Stimulated activated CD8-positive, alpha-beta memory T cell treated with anti-CD3 and anti-CD28 coated beads, Interleukin-4, amount 100 ng/mL, for 24 hours (primary cell): ENCODE results near the gene PRDX5.
"Not testable (repeated sequence)": the region's sequence is repeated elsewhere in the genome, so short reads cannot be mapped to it uniquely, and the experiment has no call there.

Source experiments
- DNase-seq: peaks from one replicate; pipeline ENCODE4 v3.0.0-alpha.2; 2020; ENCODE audit warnings: low read depth

PRDX5 gene

GRCh38 chr11:64305691-64306562, 12.0 kb upstream of the PRDX5 start:
- DNase-seq, result peak; percentile 52

DNA sequence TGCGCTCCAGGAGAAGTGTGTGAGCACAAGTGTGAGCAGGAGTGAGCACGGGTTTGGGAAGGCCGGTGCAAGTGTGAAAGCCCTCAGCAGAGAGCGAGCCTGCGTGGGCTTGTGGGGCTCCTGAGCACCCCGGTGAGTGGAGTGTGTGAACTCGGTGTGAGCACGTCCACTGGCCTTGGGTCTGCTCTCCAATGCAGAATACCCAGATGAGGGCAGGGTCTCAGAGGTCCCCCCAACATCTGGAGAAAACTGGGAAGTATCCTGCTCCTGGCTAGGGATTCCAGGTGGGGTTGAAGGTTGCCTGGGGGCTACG, 11.4 kb upstream of the PRDX5 start:
- no peak for DNase-seq

- no peak for DNase-seq
These were observed 10.9 kb upstream of the PRDX5 start for GRCh38 chr11:64306876-64307622.

- not testable (repeated sequence) for DNase-seq
These were observed 10.1 kb upstream of the PRDX5 start for GRCh38 chr11:64307795-64308194.

DNA sequence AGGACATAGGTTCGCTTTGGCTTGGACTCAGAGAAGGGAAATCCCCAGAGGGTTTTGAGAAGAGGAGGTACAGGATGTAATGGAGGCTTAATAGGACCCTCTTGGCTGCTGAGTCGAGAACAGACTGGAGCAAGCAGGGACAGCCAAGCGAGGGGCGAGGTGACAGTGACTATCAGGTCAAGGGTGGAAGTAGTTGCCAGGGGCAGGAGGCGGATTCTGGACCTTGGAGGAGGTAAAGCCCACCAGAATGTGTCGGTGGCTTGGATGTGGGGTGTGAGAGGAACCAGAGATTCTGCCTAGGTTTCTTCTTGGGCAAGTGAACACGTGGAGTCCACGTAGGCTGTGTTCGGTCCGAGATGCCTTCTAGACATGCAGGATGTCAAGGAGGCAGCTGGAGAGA, 5.0 kb upstream of the PRDX5 start:
- no peak for DNase-seq

GRCh38 chr11:64313491-64314145, 4.3 kb upstream of the PRDX5 start:
- no peak for DNase-seq

DNA sequence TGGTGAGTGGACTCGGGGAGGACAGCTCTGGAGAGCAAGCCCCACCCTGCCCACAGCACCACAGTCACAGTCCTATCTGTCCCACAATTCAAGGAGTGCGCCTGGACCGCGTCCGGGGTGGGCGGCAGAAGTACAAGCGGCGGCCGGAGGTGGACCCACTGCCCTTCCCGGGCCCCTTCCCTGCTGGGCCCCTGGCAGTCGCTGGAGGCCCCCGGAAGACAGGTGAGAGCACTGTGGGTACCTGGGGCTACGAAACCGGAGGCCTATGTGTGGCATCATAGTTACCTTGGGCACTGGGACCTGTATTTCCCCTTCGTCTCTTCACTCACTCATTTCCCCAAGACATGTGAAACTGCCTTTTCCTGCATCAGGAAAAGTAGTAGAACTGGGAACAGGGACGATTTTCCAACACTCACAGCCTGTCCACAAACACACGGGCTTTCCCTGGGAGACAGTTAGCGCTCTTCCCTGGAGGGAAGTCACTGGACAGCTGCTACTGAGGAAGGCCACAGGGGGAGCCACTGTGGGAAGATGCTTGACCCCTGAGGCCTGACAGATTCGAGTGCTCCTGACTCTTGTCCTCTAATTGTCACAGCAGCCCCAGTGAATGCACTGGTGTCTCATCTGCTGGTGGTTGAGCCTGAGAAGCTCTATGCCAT, 3.6 kb upstream of the PRDX5 start:
- DNase-seq, result no peak

GRCh38 chr11:64314805-64315561, 2.9 kb upstream of the PRDX5 start:
- DNase-seq, result no peak

GRCh38 chr11:64315667-64316526, 2.0 kb upstream of the PRDX5 start:
- not testable (repeated sequence) for DNase-seq

- no peak for DNase-seq
These were observed 1.1 kb upstream of the PRDX5 start for GRCh38 chr11:64316672-64317324.

DNA sequence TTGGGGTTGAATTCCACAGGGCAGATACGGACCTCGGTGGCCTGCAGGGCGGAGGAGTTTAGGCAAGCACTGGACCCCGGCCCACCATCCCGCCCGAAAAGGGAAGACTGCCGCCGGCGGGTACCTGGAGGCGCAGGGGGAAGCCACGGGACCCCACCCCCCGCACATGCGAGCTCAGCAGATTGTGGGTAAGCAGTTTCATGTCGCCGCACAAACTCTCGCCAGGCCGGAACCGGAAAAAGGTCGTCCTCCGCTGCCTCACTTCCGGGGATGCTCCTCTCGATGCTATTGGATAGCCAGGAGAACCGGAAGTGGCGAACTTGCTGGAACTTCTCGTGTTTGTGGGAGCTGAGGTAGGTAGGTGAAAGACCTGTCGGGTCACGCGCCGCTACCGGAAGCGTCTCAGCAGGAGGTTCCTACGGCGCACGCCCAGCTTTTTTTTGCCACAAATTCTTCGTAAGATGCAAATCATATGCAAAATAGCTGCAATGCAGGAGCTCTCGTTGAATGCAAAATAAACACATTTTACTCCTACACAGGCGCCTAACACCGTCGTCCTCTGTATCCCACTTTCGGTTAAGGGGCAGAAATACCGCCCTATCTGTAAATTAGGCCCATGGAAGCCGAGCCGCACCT, 478 bp upstream of the PRDX5 start, which contains the start of gene TRMT112:
TRMT112 (minus strand) TSS at position 235 of the 636 bp plus-strand sequence; CDS start at position 202, 33 bp downstream.
- DNase-seq, result peak; percentile 91

GRCh38 chr11:64318766-64319761, 1.1 kb downstream of the PRDX5 start:
- no peak for DNase-seq

GRCh38 chr11:64320556-64320955, 2.6 kb downstream of the PRDX5 start:
- DNase-seq, result no peak

DNA sequence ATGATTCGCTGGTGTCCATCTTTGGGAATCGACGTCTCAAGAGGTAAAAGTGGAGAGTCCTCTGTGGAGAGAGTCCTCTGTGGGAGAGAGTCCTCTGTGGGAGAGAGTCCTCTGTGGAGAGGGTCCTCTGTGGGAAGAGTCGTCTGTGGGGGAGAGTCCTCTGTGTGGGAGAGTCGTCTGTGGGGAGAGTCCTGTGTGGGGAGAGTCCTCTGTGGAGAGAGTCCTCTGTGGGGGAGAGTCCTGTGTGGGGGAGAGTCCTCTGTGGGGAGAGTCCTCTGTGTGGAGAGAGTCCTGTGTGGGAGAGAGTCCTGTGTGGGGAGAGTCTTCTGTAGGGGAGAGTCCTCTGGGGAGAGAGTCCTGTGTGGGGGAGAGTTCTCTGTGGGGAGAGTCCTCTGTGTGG, 3.1 kb downstream of the PRDX5 start:
- DNase-seq, result no peak

GRCh38 chr11:64321533-64321932, 3.6 kb downstream of the PRDX5 start:
- DNase-seq, result no peak

DNA sequence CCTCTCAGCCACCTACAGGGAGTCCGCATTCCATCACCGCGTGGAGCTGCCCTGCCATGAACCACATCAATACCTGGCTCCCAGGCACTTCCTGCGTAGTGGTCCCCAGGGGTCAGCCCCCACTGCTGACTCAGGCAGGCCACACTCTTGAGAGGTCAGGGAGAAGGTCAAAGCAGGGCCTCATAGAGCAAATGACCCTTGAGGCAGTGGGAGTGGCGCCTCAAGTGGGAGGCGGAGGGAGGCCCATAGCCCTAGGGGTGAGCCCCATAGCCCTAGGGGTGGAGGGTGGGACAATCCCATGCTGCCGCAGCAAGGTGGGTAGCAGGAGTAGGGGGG, 5.0 kb downstream of the PRDX5 start:
- no peak for DNase-seq

DNA sequence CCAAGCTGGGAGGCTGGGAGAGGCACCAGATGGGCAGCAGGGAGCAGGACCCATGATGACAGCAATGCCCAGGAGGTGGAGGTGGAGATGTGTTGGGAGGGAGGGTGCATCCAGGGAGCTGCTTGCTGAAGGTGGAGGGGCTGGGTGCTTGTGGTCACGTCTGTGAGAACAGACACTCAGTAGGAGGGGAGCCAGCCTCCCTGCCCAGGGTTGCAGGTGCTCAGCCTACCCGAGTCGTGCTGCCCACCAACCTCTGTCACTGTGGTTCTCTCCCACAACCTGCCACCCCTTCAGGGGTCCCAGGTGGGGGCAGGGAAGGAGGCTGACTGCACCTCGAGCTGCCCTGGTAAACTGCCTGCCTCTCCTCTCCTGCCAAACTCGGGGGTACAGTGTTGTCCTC, 5.5 kb downstream of the PRDX5 start:
- DNase-seq, result no peak

DNA sequence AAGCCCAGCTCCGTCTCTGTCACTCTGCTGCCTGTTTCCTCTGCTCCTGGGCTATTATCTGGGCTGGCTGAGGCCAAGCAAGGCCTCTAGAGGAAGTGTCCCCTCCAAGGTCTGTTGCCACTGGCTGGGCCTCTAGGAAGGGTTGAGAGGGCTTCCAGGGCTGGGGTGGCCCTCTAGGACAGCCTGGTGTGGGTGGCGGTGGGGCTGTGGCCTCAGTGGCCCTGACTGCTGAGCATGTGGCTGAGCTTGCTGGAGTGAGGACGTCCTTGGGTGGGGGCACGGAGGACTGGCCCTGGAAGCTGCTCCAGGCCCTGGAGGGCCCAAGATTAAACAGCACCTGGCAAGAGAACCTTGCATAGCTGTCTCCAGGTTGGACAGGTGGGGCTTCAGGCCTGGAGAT, 6.1 kb downstream of the PRDX5 start:
- not testable (repeated sequence) for DNase-seq
